HepG2 (cell line): Measurements from ENCODE around the gene FEM1B. TPM values are rescaled to one million over a fixed set of nuclear protein-coding genes. Genes with fewer than 3 reads are reported as not detected.

Experiments
- CBX1 ChIP-seq: IDR thresholded peaks from one replicate; pipeline ENCODE4 v1.6.1; 2016; ENCODE audit warnings: antibody characterized with exemption, low read depth
- CEBPB ChIP-seq: IDR thresholded peaks from 2 replicates; pipeline ENCODE4 v1.6.1; 2011; ENCODE audit warnings: low read depth, low read length, improper control_type of control experiment, borderline replicate concordance
- DNMT3B ChIP-seq: conservative IDR thresholded peaks from 2 replicates; pipeline ENCODE4 v1.6.1; 2016; ENCODE audit warnings: missing biosample characterization, control low read depth
- MEIS2 ChIP-seq: sonication (generic); formaldehyde crosslinking; IDR thresholded peaks from 2 replicates; pipeline ENCODE4 v1.9.0; 2021; ENCODE audit warnings: mild to moderate bottlenecking, missing genetic modification reagents
- NCOA1 ChIP-seq: sonication (generic); formaldehyde crosslinking; IDR thresholded peaks from 2 replicates; pipeline ENCODE4 v1.9.0; 2021; ENCODE audit warnings: missing genetic modification reagents
- NFE2 ChIP-seq: sonication (generic); formaldehyde crosslinking; IDR thresholded peaks from 2 replicates; pipeline ENCODE4 v1.4.0; 2020; ENCODE audit warnings: missing genetic modification reagents
- SNAPC2 ChIP-seq: sonication (generic); formaldehyde crosslinking; IDR thresholded peaks from 2 replicates; pipeline ENCODE4 v1.8.1; 2022; ENCODE audit warnings: mild to moderate bottlenecking, missing genetic modification reagents
- TEAD3 ChIP-seq: optimal IDR thresholded peaks from 2 replicates; pipeline ENCODE3; 2016; ENCODE audit warnings: borderline replicate concordance
- ZBTB3 ChIP-seq: sonication (generic); formaldehyde crosslinking; IDR thresholded peaks from 2 replicates; pipeline ENCODE4 v1.4.0; 2020; ENCODE audit warnings: low read depth, mild to moderate bottlenecking, moderate library complexity, missing genetic modification reagents, borderline replicate concordance
- ZMYM2 ChIP-seq: sonication (generic); formaldehyde crosslinking; IDR thresholded peaks from 2 replicates; pipeline ENCODE4 v1.8.0; 2022; ENCODE audit warnings: mild to moderate bottlenecking, missing genetic modification reagents
- ZNF557 ChIP-seq: sonication (generic); formaldehyde crosslinking; IDR thresholded peaks from 2 replicates; pipeline ENCODE4 v1.4.0; 2020; ENCODE audit warnings: missing genetic modification reagents
- ZNF782 ChIP-seq: sonication (generic); formaldehyde crosslinking; IDR thresholded peaks from 2 replicates; pipeline ENCODE4 v1.4.0; 2020; ENCODE audit warnings: missing genetic modification reagents, mild to moderate bottlenecking, borderline replicate concordance
- ZNF891 ChIP-seq: sonication (generic); formaldehyde crosslinking; IDR thresholded peaks from 2 replicates; pipeline ENCODE4 v1.5.0; 2020; ENCODE audit warnings: mild to moderate bottlenecking, missing genetic modification reagents
- polyA plus RNA-seq, 8 experiments: library from polyadenylated mRNA; depleted of rRNA in 3 of 8; stranded (reverse) in 7 of 8; unstranded in 1 of 8; fragments of >200 nt; fragmentation: Illumina TruSeq in 4 of 8; extraction: Trizol in 4 of 8; gene quantifications; 2 replicates each; pipeline versions ENCODE4 v1.2.1 to v1.2.3, GENCODE V29; 2011 to 2016; ENCODE audit warnings: low read depth in 4 of 8, missing spikeins in 1 of 8, mixed read lengths in 1 of 8; ENCODE audit not compliant: insufficient read depth in 1 of 8
- total RNA-seq, 5 experiments: library from RNA; depleted of rRNA; stranded (reverse); fragments of >200 nt; fragmentation: Illumina TruSeq; extraction: Trizol; gene quantifications; 2 replicates each; pipeline ENCODE4 v1.2.3, GENCODE V29; 2016; ENCODE audit warnings: low read depth in 1 of 5
- TF ChIP-seq, protein P1 (sequence below): sonication (generic); formaldehyde crosslinking; IDR thresholded peaks from 2 replicates; pipeline ENCODE4 v1.5.0; 2020; ENCODE audit warnings: mild to moderate bottlenecking, missing genetic modification reagents, borderline replicate concordance
- TF ChIP-seq, protein P2 (sequence below): sonication (generic); formaldehyde crosslinking; IDR thresholded peaks from 2 replicates; pipeline ENCODE4 v1.5.0; 2020; ENCODE audit warnings: missing genetic modification reagents
- TF ChIP-seq, protein P3 (sequence below): IDR thresholded peaks from 2 replicates; pipeline ENCODE4 v1.6.1; 2016; ENCODE audit warnings: mild to moderate bottlenecking, missing biosample characterization, missing genetic modification reagents
- TF ChIP-seq, protein P4 (sequence below): IDR thresholded peaks from 2 replicates; pipeline ENCODE4 v1.6.1; 2016
- TF ChIP-seq, protein P5 (sequence below): IDR thresholded peaks from 2 replicates; pipeline ENCODE4 v1.6.1; 2012; ENCODE audit warnings: inconsistent platforms
- TF ChIP-seq, protein P6 (sequence below): sonication (generic); formaldehyde crosslinking; IDR thresholded peaks from 2 replicates; pipeline ENCODE4 v1.4.0; 2020; ENCODE audit warnings: missing genetic modification reagents, mild to moderate bottlenecking, borderline replicate concordance

FEM1B gene
- total and polyA plus RNA-seq, 2 of the 13 experiments (the other 11 are each of a cell fraction or from before 2014, with no cell fraction given): 38.1 to 40.0 TPM

DNA sequence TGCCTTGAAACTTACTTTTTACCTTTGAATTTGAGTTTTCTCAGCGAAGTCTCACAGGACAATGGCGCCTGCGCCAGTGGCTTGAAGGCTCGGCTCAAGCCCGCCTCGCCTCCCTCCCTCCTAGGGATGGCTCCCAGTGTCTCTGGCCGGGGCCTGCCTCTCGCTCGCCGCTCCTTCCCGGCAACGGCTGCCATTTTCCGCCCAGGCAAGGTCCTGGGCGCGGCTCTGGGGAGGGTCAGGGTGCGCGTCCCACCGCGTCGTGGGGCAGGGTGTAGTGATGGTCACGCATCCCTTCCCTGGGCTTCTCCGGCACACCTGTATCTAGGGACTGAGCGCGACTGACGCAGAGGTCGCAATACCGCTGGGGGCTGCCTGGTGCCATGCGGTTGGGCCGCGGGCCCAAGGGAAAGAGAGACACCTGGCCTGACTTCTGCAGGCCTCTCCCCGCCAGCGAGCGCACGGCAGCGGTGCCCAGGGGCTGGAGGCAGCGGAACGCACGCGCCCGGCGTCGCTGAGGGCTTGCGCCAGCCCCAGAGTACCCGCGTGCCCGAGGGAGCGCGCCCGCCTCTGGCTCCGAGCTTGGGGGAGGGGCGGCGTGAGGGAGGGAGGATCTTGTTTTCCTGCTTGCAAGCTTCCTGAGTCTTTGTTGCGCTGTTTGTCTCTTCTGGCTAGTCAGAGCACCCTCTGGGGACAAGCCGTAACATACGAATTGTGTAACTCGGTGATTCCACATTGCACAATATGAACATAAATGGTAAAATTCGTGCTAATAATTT, 20.7 kb upstream of the FEM1B start (continued):
- TF ChIP-seq, protein P1, sequence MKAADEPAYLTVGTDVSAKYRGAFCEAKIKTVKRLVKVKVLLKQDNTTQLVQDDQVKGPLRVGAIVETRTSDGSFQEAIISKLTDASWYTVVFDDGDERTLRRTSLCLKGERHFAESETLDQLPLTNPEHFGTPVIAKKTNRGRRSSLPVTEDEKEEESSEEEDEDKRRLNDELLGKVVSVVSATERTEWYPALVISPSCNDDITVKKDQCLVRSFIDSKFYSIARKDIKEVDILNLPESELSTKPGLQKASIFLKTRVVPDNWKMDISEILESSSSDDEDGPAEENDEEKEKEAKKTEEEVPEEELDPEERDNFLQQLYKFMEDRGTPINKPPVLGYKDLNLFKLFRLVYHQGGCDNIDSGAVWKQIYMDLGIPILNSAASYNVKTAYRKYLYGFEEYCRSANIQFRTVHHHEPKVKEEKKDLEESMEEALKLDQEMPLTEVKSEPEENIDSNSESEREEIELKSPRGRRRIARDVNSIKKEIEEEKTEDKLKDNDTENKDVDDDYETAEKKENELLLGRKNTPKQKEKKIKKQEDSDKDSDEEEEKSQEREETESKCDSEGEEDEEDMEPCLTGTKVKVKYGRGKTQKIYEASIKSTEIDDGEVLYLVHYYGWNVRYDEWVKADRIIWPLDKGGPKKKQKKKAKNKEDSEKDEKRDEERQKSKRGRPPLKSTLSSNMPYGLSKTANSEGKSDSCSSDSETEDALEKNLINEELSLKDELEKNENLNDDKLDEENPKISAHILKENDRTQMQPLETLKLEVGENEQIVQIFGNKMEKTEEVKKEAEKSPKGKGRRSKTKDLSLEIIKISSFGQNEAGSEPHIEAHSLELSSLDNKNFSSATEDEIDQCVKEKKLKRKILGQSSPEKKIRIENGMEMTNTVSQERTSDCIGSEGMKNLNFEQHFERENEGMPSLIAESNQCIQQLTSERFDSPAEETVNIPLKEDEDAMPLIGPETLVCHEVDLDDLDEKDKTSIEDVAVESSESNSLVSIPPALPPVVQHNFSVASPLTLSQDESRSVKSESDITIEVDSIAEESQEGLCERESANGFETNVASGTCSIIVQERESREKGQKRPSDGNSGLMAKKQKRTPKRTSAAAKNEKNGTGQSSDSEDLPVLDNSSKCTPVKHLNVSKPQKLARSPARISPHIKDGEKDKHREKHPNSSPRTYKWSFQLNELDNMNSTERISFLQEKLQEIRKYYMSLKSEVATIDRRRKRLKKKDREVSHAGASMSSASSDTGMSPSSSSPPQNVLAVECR: peak; percentile 37; the same call in 1 of the 2 replicates
- 0 out of 2 replicates have a peak, but pooled peaks have one; percentile 26 for TF ChIP-seq ZNF891 (CRISPR knock-in tag)
- TF ChIP-seq, protein P2, sequence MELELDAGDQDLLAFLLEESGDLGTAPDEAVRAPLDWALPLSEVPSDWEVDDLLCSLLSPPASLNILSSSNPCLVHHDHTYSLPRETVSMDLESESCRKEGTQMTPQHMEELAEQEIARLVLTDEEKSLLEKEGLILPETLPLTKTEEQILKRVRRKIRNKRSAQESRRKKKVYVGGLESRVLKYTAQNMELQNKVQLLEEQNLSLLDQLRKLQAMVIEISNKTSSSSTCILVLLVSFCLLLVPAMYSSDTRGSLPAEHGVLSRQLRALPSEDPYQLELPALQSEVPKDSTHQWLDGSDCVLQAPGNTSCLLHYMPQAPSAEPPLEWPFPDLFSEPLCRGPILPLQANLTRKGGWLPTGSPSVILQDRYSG (CRISPR knock-in tag): no peak
- TF ChIP-seq, protein P3, sequence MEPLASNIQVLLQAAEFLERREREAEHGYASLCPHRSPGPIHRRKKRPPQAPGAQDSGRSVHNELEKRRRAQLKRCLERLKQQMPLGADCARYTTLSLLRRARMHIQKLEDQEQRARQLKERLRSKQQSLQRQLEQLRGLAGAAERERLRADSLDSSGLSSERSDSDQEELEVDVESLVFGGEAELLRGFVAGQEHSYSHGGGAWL (CRISPR knock-in tag): no peak; the same call in 1 of the 2 replicates
- TF ChIP-seq CBX1: no peak
- no peak for TF ChIP-seq NCOA1 (CRISPR knock-in tag)
- TF ChIP-seq, protein P4, sequence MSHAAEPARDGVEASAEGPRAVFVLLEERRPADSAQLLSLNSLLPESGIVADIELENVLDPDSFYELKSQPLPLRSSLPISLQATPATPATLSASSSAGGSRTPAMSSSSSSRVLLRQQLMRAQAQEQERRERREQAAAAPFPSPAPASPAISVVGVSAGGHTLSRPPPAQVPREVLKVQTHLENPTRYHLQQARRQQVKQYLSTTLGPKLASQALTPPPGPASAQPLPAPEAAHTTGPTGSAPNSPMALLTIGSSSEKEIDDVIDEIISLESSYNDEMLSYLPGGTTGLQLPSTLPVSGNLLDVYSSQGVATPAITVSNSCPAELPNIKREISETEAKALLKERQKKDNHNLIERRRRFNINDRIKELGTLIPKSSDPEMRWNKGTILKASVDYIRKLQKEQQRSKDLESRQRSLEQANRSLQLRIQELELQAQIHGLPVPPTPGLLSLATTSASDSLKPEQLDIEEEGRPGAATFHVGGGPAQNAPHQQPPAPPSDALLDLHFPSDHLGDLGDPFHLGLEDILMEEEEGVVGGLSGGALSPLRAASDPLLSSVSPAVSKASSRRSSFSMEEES (CRISPR knock-in tag): no peak
- no peak for TF ChIP-seq ZMYM2
- TF ChIP-seq TEAD3: peak; percentile 23
- no peak for TF ChIP-seq SNAPC2 (CRISPR knock-in tag)
- TF ChIP-seq ZNF557 (CRISPR knock-in tag): 0 out of 2 replicates have a peak, but pooled peaks have one; percentile 47
- TF ChIP-seq ZNF782 (CRISPR knock-in tag): no peak
- TF ChIP-seq NFE2 (CRISPR knock-in tag): no peak
- peak; percentile 92 for TF ChIP-seq CEBPB
- peak; percentile 59 for TF ChIP-seq MEIS2 (CRISPR knock-in tag)
- TF ChIP-seq, protein P5, sequence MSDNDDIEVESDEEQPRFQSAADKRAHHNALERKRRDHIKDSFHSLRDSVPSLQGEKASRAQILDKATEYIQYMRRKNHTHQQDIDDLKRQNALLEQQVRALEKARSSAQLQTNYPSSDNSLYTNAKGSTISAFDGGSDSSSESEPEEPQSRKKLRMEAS: peak; percentile 87
- no peak for TF ChIP-seq DNMT3B (CRISPR knock-in tag)
- TF ChIP-seq, protein P6, sequence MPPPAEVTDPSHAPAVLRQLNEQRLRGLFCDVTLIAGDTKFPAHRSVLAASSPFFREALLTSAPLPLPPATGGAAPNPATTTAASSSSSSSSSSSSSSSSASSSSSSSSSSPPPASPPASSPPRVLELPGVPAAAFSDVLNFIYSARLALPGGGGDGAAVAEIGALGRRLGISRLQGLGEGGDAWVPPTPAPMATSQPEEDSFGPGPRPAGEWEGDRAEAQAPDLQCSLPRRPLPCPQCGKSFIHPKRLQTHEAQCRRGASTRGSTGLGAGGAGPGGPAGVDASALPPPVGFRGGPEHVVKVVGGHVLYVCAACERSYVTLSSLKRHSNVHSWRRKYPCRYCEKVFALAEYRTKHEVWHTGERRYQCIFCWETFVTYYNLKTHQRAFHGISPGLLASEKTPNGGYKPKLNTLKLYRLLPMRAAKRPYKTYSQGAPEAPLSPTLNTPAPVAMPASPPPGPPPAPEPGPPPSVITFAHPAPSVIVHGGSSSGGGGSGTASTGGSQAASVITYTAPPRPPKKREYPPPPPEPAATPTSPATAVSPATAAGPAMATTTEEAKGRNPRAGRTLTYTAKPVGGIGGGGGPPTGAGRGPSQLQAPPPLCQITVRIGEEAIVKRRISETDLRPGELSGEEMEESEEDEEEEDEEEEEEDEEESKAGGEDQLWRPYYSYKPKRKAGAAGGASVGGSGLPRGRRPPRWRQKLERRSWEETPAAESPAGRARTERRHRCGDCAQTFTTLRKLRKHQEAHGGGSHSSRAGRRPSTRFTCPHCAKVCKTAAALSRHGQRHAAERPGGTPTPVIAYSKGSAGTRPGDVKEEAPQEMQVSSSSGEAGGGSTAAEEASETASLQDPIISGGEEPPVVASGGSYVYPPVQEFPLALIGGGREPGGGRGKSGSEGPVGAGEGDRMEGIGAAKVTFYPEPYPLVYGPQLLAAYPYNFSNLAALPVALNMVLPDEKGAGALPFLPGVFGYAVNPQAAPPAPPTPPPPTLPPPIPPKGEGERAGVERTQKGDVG (CRISPR knock-in tag): peak; percentile 41; the same call in 1 of the 2 replicates
- TF ChIP-seq ZBTB3: no peak
